ENCODE results near the gene EPS8L1. TPM values are rescaled to one million over a fixed set of nuclear protein-coding genes. Genes with fewer than 3 reads are reported as not detected.

EPS8L1 gene
- total RNA-seq, 1 experiment from 2014 or later, result 111 TPM

DNA sequence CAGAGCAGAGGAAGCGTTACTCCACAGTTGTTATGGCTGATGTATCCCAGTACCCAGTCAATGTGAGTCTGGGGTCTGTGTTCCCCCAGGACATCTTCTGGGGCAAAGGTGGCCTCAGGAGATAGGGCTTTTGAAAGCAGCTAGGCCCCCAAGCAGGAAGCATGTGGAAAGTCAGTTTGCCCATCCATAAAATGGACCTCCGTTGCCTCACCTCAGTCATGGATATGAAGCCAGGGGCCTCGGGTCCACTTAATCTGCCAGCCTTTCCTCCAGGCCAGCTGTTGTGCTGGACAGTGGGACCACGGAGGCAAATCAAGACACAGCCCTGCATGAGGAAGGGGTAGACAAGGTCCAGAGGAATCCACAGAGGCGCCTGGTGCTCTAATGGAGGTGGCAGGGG, 3.3 kb downstream of the EPS8L1 start:
- CTCF ChIA-PET, result no interaction called here
- Histone ChIP-seq H2AFZ (no peak overlapping the region), H3K27me3 (ENCODE audit: insufficient read depth, low read depth) (no peaks in the 10 kb centered on the region), H3K9me2 (ENCODE audit: insufficient read depth) (no peaks in the 10 kb centered on the region), H3K4me1 (replicated peaks; ENCODE audit: insufficient read depth) (peaks cover 18% of the 10 kb centered on the region), H3K9me3 (ENCODE audit: insufficient read depth, low read depth) (no peaks in the 10 kb centered on the region), H4K20me1 (ENCODE audit: insufficient read depth) (peaks cover 3% of the 10 kb centered on the region; the same call in 1 of the 2 replicates), H3K4me2 (no peak overlapping the region), H3K79me2 (ENCODE audit: low read depth) (peaks cover 10% of the 10 kb centered on the region; the same call in 1 of the 2 replicates), H3K4me3 (no peak overlapping the region), H3K27ac (no peak overlapping the region), H3F3A (ENCODE audit: insufficient read depth, low read depth) (peaks cover 66% of the 10 kb centered on the region), H3K36me3 (ENCODE audit: low read depth) (peaks cover 10% of the 10 kb centered on the region; the same call in 1 of the 2 replicates)
- intact Hi-C loops (cut with micrococcal nuclease; ENCODE audit: unreplicated experiment), result no loop called here
- no peak for DNase-seq
- POLR2A ChIA-PET (ENCODE audit: unreplicated experiment), result interaction anchor here (0.7 kb wide), 1 partner anchor 676 kb away, joined by 3 read pairs; no protein-coding TSS in a partner anchor
- TF ChIP-seq EZH2 (IDR thresholded peaks at IDR 0.05; ENCODE audit: low read depth), result no peak
- TF ChIP-seq, protein P1, sequence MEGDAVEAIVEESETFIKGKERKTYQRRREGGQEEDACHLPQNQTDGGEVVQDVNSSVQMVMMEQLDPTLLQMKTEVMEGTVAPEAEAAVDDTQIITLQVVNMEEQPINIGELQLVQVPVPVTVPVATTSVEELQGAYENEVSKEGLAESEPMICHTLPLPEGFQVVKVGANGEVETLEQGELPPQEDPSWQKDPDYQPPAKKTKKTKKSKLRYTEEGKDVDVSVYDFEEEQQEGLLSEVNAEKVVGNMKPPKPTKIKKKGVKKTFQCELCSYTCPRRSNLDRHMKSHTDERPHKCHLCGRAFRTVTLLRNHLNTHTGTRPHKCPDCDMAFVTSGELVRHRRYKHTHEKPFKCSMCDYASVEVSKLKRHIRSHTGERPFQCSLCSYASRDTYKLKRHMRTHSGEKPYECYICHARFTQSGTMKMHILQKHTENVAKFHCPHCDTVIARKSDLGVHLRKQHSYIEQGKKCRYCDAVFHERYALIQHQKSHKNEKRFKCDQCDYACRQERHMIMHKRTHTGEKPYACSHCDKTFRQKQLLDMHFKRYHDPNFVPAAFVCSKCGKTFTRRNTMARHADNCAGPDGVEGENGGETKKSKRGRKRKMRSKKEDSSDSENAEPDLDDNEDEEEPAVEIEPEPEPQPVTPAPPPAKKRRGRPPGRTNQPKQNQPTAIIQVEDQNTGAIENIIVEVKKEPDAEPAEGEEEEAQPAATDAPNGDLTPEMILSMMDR (conservative IDR thresholded peaks at IDR 0.05), result no peak
- BruUV-seq (replicated peaks), result no TSS peak

DNA sequence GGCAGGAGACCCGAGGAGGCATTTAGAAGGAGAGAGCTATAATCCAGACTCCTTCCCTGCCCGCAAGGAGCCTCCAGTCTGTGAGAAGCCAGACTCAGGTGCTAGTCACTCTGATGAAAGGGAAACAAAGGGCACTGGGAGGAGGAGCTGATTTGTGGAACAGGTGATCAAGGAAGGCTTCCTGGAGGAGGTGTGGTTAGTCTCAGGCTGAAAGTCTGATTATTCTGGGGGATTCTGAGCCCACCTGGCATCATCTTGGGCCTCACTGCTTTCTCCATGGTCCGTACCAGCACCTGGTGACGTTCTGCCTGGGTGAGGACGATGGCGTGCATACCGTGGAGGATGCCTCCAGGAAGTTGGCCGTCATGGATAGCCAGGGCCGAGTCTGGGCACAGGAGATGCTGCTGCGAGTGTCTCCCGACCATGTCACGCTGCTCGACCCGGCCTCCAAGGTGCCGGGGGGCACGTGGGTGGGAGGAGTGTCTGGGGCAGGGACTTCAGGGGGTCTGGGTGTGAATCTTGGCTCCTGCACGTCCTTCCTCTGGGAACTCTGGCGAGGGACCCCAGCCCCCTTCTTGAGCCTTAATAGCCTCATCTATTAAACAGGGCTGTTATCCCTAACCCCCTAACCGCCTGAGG, 3.9 kb downstream of the EPS8L1 start:
- peaks cover 18% of the 10 kb centered on the region for H3K4me1 ChIP-seq (replicated peaks; ENCODE audit: insufficient read depth)
- peaks cover 10% of the 10 kb centered on the region; the same call in 1 of the 2 replicates for H3K36me3 ChIP-seq (ENCODE audit: low read depth)
- no peak overlapping the region for H3K4me3 ChIP-seq
- H3F3A ChIP-seq (ENCODE audit: insufficient read depth, low read depth), result peaks cover 69% of the 10 kb centered on the region
- H3K9me3 ChIP-seq (ENCODE audit: insufficient read depth, low read depth), result no peaks in the 10 kb centered on the region
- intact Hi-C loops (cut with micrococcal nuclease; ENCODE audit: unreplicated experiment), result no loop called here
- H3K27me3 ChIP-seq (ENCODE audit: insufficient read depth, low read depth), result no peaks in the 10 kb centered on the region
- BruUV-seq (replicated peaks), result no TSS peak
- no peak overlapping the region for H3K4me2 ChIP-seq
- H3K27ac ChIP-seq, result no peak overlapping the region
- TF ChIP-seq, protein P1 (conservative IDR thresholded peaks at IDR 0.05), result no peak
- TF ChIP-seq EZH2 (IDR thresholded peaks at IDR 0.05; ENCODE audit: low read depth), result no peak
- H4K20me1 ChIP-seq (ENCODE audit: insufficient read depth), result peaks cover 9% of the 10 kb centered on the region; the same call in 1 of the 2 replicates
- no peaks in the 10 kb centered on the region for H3K9me2 ChIP-seq (ENCODE audit: insufficient read depth)
- peaks cover 10% of the 10 kb centered on the region; the same call in 1 of the 2 replicates for H3K79me2 ChIP-seq (ENCODE audit: low read depth)
- H2AFZ ChIP-seq, result no peak overlapping the region
- ChIA-PET POLR2A (ENCODE audit: unreplicated experiment) (interaction anchor here (0.7 kb wide), 1 partner anchor 677 kb away, joined by 3 read pairs; no protein-coding TSS in a partner anchor), CTCF (no interaction called here)
- DNase-seq, result no peak

DNA sequence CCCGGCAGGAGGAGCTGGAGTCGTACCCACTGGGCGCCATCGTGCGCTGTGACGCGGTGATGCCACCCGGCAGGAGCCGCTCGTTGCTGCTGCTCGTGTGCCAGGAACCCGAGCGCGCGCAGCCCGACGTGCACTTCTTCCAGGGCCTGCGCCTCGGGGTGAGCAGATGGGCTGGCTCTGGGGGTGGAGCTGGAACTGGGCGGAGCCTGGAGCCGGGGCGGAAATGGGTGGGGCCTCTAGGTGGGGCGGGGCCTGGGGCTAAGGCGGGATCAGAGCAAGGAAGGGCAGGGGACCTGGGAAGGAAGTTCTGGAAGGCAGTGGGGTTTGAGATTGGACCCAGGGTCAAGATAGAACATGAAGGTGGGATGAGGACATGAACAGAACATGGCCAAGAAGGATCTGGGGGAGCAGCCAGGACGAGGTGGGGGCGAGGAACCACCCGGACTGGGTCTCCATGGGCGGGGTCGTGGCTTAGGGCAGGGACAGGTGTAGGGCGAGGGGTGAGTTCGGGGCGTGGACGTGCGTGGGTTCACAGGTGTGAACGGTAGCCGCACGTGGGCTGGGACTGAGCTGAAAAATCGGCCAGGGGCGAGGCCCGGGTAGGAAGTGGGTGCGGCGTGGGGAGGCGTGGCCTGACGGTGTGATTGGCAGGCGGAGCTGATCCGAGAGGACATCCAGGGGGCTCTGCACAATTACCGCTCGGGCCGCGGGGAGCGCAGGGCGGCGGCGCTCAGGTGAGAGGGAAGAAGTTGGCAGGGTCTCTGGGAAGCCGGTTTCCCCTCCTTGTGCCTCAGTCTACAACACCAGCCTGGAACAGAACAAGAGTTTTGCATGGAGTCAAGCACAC, 4.7 kb downstream of the EPS8L1 start:
- Histone ChIP-seq H3K4me3 (no peak overlapping the region), H3K4me2 (no peak overlapping the region), H3K27ac (no peak overlapping the region), H3F3A (ENCODE audit: insufficient read depth, low read depth) (peaks cover 69% of the 10 kb centered on the region), H3K4me1 (replicated peaks; ENCODE audit: insufficient read depth) (peaks cover 12% of the 10 kb centered on the region), H2AFZ (no peak overlapping the region), H3K27me3 (ENCODE audit: insufficient read depth, low read depth) (no peaks in the 10 kb centered on the region), H3K79me2 (ENCODE audit: low read depth) (peaks cover 10% of the 10 kb centered on the region; the same call in 1 of the 2 replicates), H3K36me3 (ENCODE audit: low read depth) (peaks cover 10% of the 10 kb centered on the region; the same call in 1 of the 2 replicates), H3K9me2 (ENCODE audit: insufficient read depth) (no peaks in the 10 kb centered on the region), H4K20me1 (ENCODE audit: insufficient read depth) (peaks cover 10% of the 10 kb centered on the region; the same call in 1 of the 2 replicates), H3K9me3 (ENCODE audit: insufficient read depth, low read depth) (no peaks in the 10 kb centered on the region)
- intact Hi-C loops (cut with micrococcal nuclease; ENCODE audit: unreplicated experiment), result no loop called here
- ChIA-PET CTCF (interaction anchor here (0.6 kb wide), 1 partner anchor 37 kb away, joined by 8 read pairs; the partner anchor contains the start of gene PPP1R12C), POLR2A (ENCODE audit: unreplicated experiment) (interaction anchor here (0.5 to 0.9 kb wide), 2 partner anchors 12 to 25 kb away, joined by 7 to 19 read pairs; no protein-coding TSS in a partner anchor)
- TF ChIP-seq EZH2 (IDR thresholded peaks at IDR 0.05; ENCODE audit: low read depth), result no peak
- TF ChIP-seq, protein P1 (conservative IDR thresholded peaks at IDR 0.05), result no peak
- no TSS peak for BruUV-seq (replicated peaks)
- DNase-seq, result no peak

Data from PC-9 (cell line).